ENCODE measurements around the gene LRP4.

The LRP4 gene

GRCh38 chr11:46837860-46838259 is 80.5 kb downstream of the LRP4 start:
- Mint-ChIP-seq H3K4me1 (ENCODE audit: low read depth) (peaks cover 34% of the 10 kb centered on the region), H3K4me3 (no peak overlapping the region), H3K9me3 (no peaks in the 10 kb centered on the region), H3K27me3 (ENCODE audit: low read depth) (no peaks in the 10 kb centered on the region), H3K27ac (no peak overlapping the region), H3K36me3 (ENCODE audit: low read depth) (peaks cover 15% of the 10 kb centered on the region)
- DNase-seq (ENCODE audit: low spot score) = no peak

GRCh38 chr11:46836870-46837269 is 81.5 kb downstream of the LRP4 start:
- no peak for DNase-seq (ENCODE audit: low spot score)
- Mint-ChIP-seq H3K4me3 (no peak overlapping the region), H3K27me3 (ENCODE audit: low read depth) (no peaks in the 10 kb centered on the region), H3K27ac (no peak overlapping the region), H3K9me3 (no peaks in the 10 kb centered on the region), H3K36me3 (ENCODE audit: low read depth) (peaks cover 13% of the 10 kb centered on the region), H3K4me1 (ENCODE audit: low read depth) (peaks cover 31% of the 10 kb centered on the region)

DNA sequence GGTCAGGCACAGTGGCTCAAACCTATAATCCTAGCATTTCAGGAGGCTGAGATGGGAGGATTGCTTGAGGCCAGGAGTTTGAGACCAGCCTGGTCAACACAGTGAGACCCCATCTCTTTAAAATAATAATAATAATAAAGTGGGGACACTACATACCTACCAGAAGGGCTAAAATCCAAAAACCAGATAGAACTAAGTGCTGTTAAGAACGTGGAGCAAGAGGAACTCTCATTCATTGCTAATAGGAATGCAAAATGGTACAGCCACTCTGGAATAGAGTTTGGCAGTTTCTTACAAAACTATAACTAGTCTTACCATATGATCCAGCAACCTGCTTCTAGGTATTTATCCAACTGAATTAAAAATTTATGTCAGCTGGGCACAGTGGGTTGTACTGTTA is 81.9 kb downstream of the LRP4 start:
- H3K27ac Mint-ChIP-seq = no peak overlapping the region
- peaks cover 32% of the 10 kb centered on the region for H3K4me1 Mint-ChIP-seq (ENCODE audit: low read depth)
- H3K36me3 Mint-ChIP-seq (ENCODE audit: low read depth) = peaks cover 13% of the 10 kb centered on the region
- no peak overlapping the region for H3K4me3 Mint-ChIP-seq
- H3K27me3 Mint-ChIP-seq (ENCODE audit: low read depth) = no peaks in the 10 kb centered on the region
- H3K9me3 Mint-ChIP-seq = no peaks in the 10 kb centered on the region
- no peak for DNase-seq (ENCODE audit: low spot score)

- no peak for DNase-seq (ENCODE audit: low spot score)
- peaks cover 36% of the 10 kb centered on the region for H3K4me1 Mint-ChIP-seq (ENCODE audit: low read depth)
- H3K27ac Mint-ChIP-seq = no peak overlapping the region
Observed at GRCh38 chr11:46835897-46836296, 82.5 kb downstream of the LRP4 start.

DNA sequence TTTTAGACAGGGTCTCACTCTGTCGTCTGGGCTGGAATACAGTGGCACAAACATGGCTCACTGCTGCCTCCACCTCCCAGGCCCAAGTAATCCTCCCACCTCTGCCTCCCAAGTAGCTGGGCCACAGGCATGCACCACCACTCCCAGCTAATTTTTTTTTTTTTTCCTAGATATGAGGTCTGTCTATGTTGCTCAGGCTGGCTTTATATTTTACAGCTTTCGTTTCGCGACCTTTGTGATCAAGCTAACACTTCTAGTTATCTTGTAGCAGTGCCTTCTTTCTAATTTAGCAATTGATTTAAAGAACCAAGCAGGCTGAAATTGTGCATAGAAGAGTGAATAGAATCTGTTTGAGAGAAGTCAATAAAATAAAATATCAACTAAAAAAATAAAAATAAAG is 83.5 kb downstream of the LRP4 start:
- peaks cover 30% of the 10 kb centered on the region for H3K4me1 Mint-ChIP-seq (ENCODE audit: low read depth)
- no peak overlapping the region for H3K27ac Mint-ChIP-seq
- H3K4me3 Mint-ChIP-seq = no peak overlapping the region
- H3K27me3 Mint-ChIP-seq (ENCODE audit: low read depth) = no peaks in the 10 kb centered on the region
- no peaks in the 10 kb centered on the region for H3K9me3 Mint-ChIP-seq
- H3K36me3 Mint-ChIP-seq (ENCODE audit: low read depth) = peaks cover 12% of the 10 kb centered on the region
- no peak for DNase-seq (ENCODE audit: low spot score)

More at GRCh38 chr11:46835897-46836296, 82.5 kb downstream of the LRP4 start:
- no peaks in the 10 kb centered on the region for H3K9me3 Mint-ChIP-seq
- H3K4me3 Mint-ChIP-seq = no peak overlapping the region
- peaks cover 9% of the 10 kb centered on the region for H3K36me3 Mint-ChIP-seq (ENCODE audit: low read depth)
- H3K27me3 Mint-ChIP-seq (ENCODE audit: low read depth) = no peaks in the 10 kb centered on the region

- Mint-ChIP-seq H3K4me3 (no peak overlapping the region), H3K27ac (no peak overlapping the region), H3K36me3 (ENCODE audit: low read depth) (peaks cover 8% of the 10 kb centered on the region), H3K9me3 (no peaks in the 10 kb centered on the region), H3K4me1 (ENCODE audit: low read depth) (peaks cover 30% of the 10 kb centered on the region), H3K27me3 (ENCODE audit: low read depth) (no peaks in the 10 kb centered on the region)
- no peak for DNase-seq (ENCODE audit: low spot score)
Observed at GRCh38 chr11:46832511-46833214, 85.7 kb downstream of the LRP4 start.

GRCh38 chr11:46827995-46828394 is 90.4 kb downstream of the LRP4 start:
- no peaks in the 10 kb centered on the region for H3K9me3 Mint-ChIP-seq
- peak overlapping the region; percentile 80 for H3K4me3 Mint-ChIP-seq
- H3K27me3 Mint-ChIP-seq (ENCODE audit: low read depth) = no peaks in the 10 kb centered on the region
- no peak for DNase-seq (ENCODE audit: low spot score)
- no peak overlapping the region for H3K27ac Mint-ChIP-seq
- H3K4me1 Mint-ChIP-seq (ENCODE audit: low read depth) = peaks cover 36% of the 10 kb centered on the region
- peaks cover 4% of the 10 kb centered on the region for H3K36me3 Mint-ChIP-seq (ENCODE audit: low read depth)

DNA sequence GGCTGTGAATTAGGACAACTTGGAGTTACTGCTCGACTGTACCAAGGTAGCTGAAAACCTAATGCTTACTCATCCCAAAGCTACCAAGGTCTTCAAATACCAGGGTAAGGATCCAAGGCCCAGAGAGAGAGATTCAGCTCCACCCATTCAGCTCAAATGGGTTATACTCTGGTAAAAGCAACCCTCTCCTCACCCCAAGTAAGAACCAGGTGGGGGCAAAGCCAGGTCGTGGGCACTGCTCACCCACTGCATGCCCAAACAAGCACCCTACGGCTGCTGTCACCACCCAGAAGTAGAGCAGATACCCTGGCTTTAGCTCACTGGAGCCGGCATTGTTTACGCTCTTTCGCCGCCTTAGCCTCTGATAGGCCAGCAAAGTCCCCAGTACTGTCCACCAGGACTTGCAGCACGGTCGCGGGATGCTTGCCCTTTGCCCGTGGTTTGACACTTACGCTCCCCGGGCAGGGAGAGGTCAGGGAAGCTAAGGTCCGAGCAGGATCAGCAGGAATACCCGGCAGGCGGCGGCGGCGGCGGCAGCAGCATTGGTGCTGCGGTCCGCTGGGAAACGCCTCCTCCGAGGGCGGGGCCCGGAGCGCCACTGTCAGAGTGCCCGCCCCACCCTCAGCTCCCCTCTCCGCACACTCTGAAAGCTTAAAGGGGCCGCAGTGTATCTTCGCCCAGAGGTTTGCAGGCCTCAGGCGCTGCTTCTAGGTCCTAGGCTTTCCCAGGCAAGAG is 91.9 kb downstream of the LRP4 start:
- H3K9me3 Mint-ChIP-seq = no peaks in the 10 kb centered on the region

DNA sequence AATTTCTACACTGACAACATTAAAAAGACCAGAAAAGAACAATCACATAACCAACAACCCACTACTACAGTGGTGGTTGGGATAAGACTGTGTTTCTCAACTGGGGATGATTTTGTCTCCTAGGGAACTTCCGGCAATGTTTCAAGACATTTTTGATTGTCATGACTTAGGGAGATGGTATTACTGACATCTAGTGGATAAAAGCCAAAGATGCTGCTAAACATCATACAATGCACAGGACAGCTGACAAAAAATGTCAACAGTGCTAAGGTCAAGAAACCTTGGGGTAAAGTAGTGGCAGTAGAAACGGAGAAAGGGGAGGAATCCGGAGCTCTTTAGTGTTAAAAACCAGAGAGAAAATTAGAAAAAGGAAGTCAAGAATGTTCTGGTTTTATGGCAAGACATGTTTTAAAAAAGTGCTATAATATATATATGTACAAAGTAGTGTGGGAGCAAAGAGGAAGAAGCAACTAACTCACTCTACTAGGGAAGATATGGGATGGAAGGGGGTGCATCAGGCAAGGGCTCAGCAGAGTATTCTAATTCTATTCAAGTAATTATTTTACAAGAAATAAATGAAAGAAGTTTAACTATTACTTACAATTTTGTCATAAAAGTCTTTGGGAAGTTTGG is 109.4 kb downstream of the LRP4 start:
- H3K4me3 Mint-ChIP-seq = no peak overlapping the region
- no peak for DNase-seq (ENCODE audit: low spot score)
- peaks cover 43% of the 10 kb centered on the region for H3K36me3 Mint-ChIP-seq (ENCODE audit: low read depth)
- H3K27ac Mint-ChIP-seq = no peak overlapping the region
- no peaks in the 10 kb centered on the region for H3K27me3 Mint-ChIP-seq (ENCODE audit: low read depth)
- H3K9me3 Mint-ChIP-seq = no peaks in the 10 kb centered on the region
- H3K4me1 Mint-ChIP-seq (ENCODE audit: low read depth) = peaks cover 7% of the 10 kb centered on the region

More for the DNA sequence above, 91.9 kb downstream of the LRP4 start:
- DNase-seq (ENCODE audit: low spot score) = peak; percentile 70
- no peaks in the 10 kb centered on the region for H3K27me3 Mint-ChIP-seq (ENCODE audit: low read depth)
- H3K27ac Mint-ChIP-seq = no peak overlapping the region
- peaks cover 31% of the 10 kb centered on the region for H3K4me1 Mint-ChIP-seq (ENCODE audit: low read depth)
- H3K36me3 Mint-ChIP-seq (ENCODE audit: low read depth) = peaks cover 4% of the 10 kb centered on the region
- H3K4me3 Mint-ChIP-seq = peak overlapping the region; percentile 80

All from T-helper 2 cell treated with Interferon-gamma antibody and Interleukin-4, amounts not matched to agents 5 μg/mL and 100 μg/mL, for 36 hours (primary cell).